Esophagus squamous epithelium (tissue), 4 donors: ENCODE data around the gene UBE2O.

Experiments used
- CTCF ChIP-seq, 6 experiments: fragments of 450-650 bp in 4 of 6; fragments of 200-600 bp in 2 of 6; sonication (generic) in 2 of 6; IDR thresholded peaks; one replicate each; pipeline ENCODE4 v1.5.1; 2016 to 2019; ENCODE audit warnings: antibody characterized with exemption in 6 of 6, mild to moderate bottlenecking in 4 of 6, moderate library complexity in 4 of 6
- POLR2A ChIP-seq, 4 donors: fragments of 450-650 bp; IDR thresholded peaks; one replicate each; pipeline ENCODE4 v1.6.1; 2017; ENCODE audit warnings: antibody characterized with exemption in 4 of 4, mild to moderate bottlenecking in 4 of 4, moderate library complexity in 3 of 4

GRCh38 chr17:76353004-76353598 is 99.9 kb downstream of the UBE2O start:
- no peak for TF ChIP-seq CTCF (IDR thresholded peaks at IDR 0.05)
- TF ChIP-seq POLR2A (IDR thresholded peaks at IDR 0.05), result no peak
